IMR-90 (cell line): ENCODE results near the gene TRABD2A. TPM values are rescaled to one million over a fixed set of nuclear protein-coding genes. Genes with fewer than 3 reads are reported as not detected.

Source experiments
- ATAC-seq: fragments of 200-7000 bp; cut with Tn5 transposase; 2 replicates; pipeline ENCODE4 v1.9.1; 2020; ENCODE audit warnings: low read depth, mild to moderate bottlenecking, moderate library complexity
- BruUV-seq: library from RNA; stranded (reverse); fragments of 400-500 nt; replicated peaks from 2 replicates; lab custom pipeline; 2021; lab: Mats Ljungman, UMichigan
- CTCF ChIA-PET: fragments of 300-600 bp; formaldehyde crosslinking; extraction: SDS; loops from one replicate; lab custom pipeline; 2021; ENCODE audit warnings: antibody characterized with exemption; lab: Yijun Ruan, JAX
- POLR2A ChIA-PET: fragments of 300-600 bp; sonication (Branson Sonifier 250); formaldehyde crosslinking; loops from one replicate; lab custom pipeline; 2022; ENCODE audit warnings: antibody characterized with exemption; ENCODE audit not compliant: unreplicated experiment; lab: Charles Lee
- DNase-seq: peaks from one replicate; pipeline ENCODE4 v3.0.0; 2013
- H2AFZ ChIP-seq: replicated peaks from 2 replicates; pipeline ENCODE3; 2013; ENCODE audit warnings: low read length, mild to moderate bottlenecking; ENCODE audit not compliant: poor library complexity
- H2AK5ac ChIP-seq: 2 replicates; pipeline ENCODE4 v1.6.1; 2013; ENCODE audit warnings: low read depth, low read length, inconsistent platforms
- H2AK9ac ChIP-seq: replicated peaks from 2 replicates; pipeline ENCODE3; 2013; ENCODE audit warnings: mild to moderate bottlenecking, low read depth, low read length, moderate library complexity; ENCODE audit not compliant: poor library complexity
- H2BK120ac ChIP-seq: 2 replicates; pipeline ENCODE4 v1.6.1; 2013; ENCODE audit warnings: low read depth, low read length, inconsistent platforms
- H2BK15ac ChIP-seq: 3 replicates; pipeline ENCODE4 v1.6.1; 2013; ENCODE audit warnings: low read depth, low read length, inconsistent platforms
- H2BK20ac ChIP-seq: 2 replicates; pipeline ENCODE4 v1.6.1; 2013; ENCODE audit warnings: low read depth, mild to moderate bottlenecking, inconsistent platforms, low read length, moderate library complexity
- H2BK5ac ChIP-seq: 2 replicates; pipeline ENCODE4 v1.6.1; 2013; ENCODE audit warnings: mild to moderate bottlenecking, low read depth, low read length, inconsistent platforms; ENCODE audit not compliant: poor library complexity, severe bottlenecking
- H3K14ac ChIP-seq: replicated peaks from 2 replicates; pipeline ENCODE4 v1.6.1; 2013; ENCODE audit warnings: low read depth, low read length, inconsistent platforms
- H3K18ac ChIP-seq: 2 replicates; pipeline ENCODE4 v1.6.1; 2013; ENCODE audit warnings: low read depth, low read length, control low read depth
- H3K23ac ChIP-seq: 2 replicates; pipeline ENCODE4 v1.6.1; 2013; ENCODE audit warnings: low read depth, low read length, inconsistent platforms
- H3K27ac ChIP-seq: 2 replicates; pipeline ENCODE4 v1.5.1; 2013; ENCODE audit warnings: mild to moderate bottlenecking, control low read depth, low read length; ENCODE audit not compliant: insufficient read depth
- H3K27me3 ChIP-seq: 2 replicates; pipeline ENCODE4 v1.6.1; 2013; ENCODE audit warnings: low read length; ENCODE audit not compliant: control insufficient read depth, insufficient read depth
- H3K36me3 ChIP-seq: 2 replicates; pipeline ENCODE4 v1.6.1; 2013; ENCODE audit warnings: low read length, mixed read lengths; ENCODE audit not compliant: control insufficient read depth, insufficient read depth
- H3K4ac ChIP-seq: 2 replicates; pipeline ENCODE4 v1.6.1; 2013; ENCODE audit warnings: low read depth, low read length, inconsistent platforms
- H3K4me1 ChIP-seq: 2 replicates; pipeline ENCODE4 v1.6.1; 2013; ENCODE audit warnings: low read length, mixed read lengths; ENCODE audit not compliant: control insufficient read depth, insufficient read depth
- H3K4me2 ChIP-seq: 2 replicates; pipeline ENCODE4 v1.6.1; 2013; ENCODE audit warnings: low read depth, mild to moderate bottlenecking, control low read depth, low read length, moderate library complexity
- H3K4me3 ChIP-seq: 2 replicates; pipeline ENCODE4 v1.5.1; 2013; ENCODE audit warnings: low read depth, mild to moderate bottlenecking, control low read depth, low read length, moderate library complexity; ENCODE audit not compliant: insufficient read depth
- H3K56ac ChIP-seq: 2 replicates; pipeline ENCODE4 v1.6.1; 2013; ENCODE audit warnings: low read length, inconsistent platforms; ENCODE audit not compliant: insufficient read depth; ENCODE audit errors: extremely low read depth
- H3K79me1 ChIP-seq, 2 experiments: 2 replicates each; pipeline ENCODE4 v1.6.1; 2013; ENCODE audit warnings: low read length in 2 of 2, inconsistent platforms in 1 of 2, low read depth in 1 of 2
- H3K9ac ChIP-seq: 2 replicates; pipeline ENCODE4 v1.6.1; 2013; ENCODE audit warnings: low read depth, low read length, control low read depth
- H3K9me1 ChIP-seq: 2 replicates; pipeline ENCODE4 v1.6.1; 2013; ENCODE audit warnings: low read length, inconsistent platforms; ENCODE audit not compliant: insufficient read depth
- H3K9me3 ChIP-seq: 2 replicates; pipeline ENCODE4 v1.6.1; 2013; ENCODE audit warnings: low read length; ENCODE audit not compliant: control insufficient read depth, insufficient read depth
- H4K20me1 ChIP-seq: 2 replicates; pipeline ENCODE4 v1.6.1; 2013; ENCODE audit warnings: low read length, inconsistent platforms; ENCODE audit not compliant: insufficient read depth
- H4K5ac ChIP-seq: 2 replicates; pipeline ENCODE4 v1.6.1; 2013; ENCODE audit warnings: mild to moderate bottlenecking, low read depth, low read length, control low read depth
- H4K8ac ChIP-seq, 2 experiments: 2 replicates each; pipeline ENCODE4 v1.6.1; 2013; ENCODE audit warnings: low read depth in 2 of 2, low read length in 2 of 2, control low read depth in 1 of 2, inconsistent platforms in 1 of 2
- H4K91ac ChIP-seq: 2 replicates; pipeline ENCODE4 v1.6.1; 2013; ENCODE audit warnings: low read depth, low read length, inconsistent platforms; ENCODE audit not compliant: insufficient read depth
- CTCF ChIP-seq: conservative IDR thresholded peaks from 2 replicates; pipeline ENCODE4 v1.5.1; 2012; ENCODE audit warnings: mild to moderate bottlenecking, low read depth, low read length, improper control_type of control experiment
- MXI1 ChIP-seq: IDR thresholded peaks from 2 replicates; pipeline ENCODE4 v1.6.1; 2012; ENCODE audit warnings: low read depth, mild to moderate bottlenecking, low read length, moderate library complexity, borderline replicate concordance
- NFE2L2 ChIP-seq: fragments of 150-350 bp; IDR thresholded peaks from 2 replicates; pipeline ENCODE4 v1.6.1; 2016; ENCODE audit warnings: low read depth, mild to moderate bottlenecking, low read length
- RCOR1 ChIP-seq: IDR thresholded peaks from 2 replicates; pipeline ENCODE4 v1.6.1; 2012; ENCODE audit warnings: mild to moderate bottlenecking, low read length, improper control_type of control experiment; ENCODE audit not compliant: insufficient replicate concordance
- dilution Hi-C: fragments of 300-500 bp; cut with HindIII; formaldehyde crosslinking; loops from one replicate; pipeline ENCODE4 v1.14.3; 2018; ENCODE audit warnings: low sequenced_read_pairs; ENCODE audit not compliant: unreplicated experiment
- in situ Hi-C: fragments of 300-500 bp; cut with MboI; formaldehyde crosslinking; loops from 3 replicates; pipeline ENCODE4 v1.14.3; 2019; ENCODE audit warnings: low sequenced_read_pairs, inconsistent platforms, mixed read lengths
- intact Hi-C: fragments of 100-400 bp; cut with micrococcal nuclease; formaldehyde crosslinking; loops from 2 replicates; pipeline ENCODE4 v1.10.0; 2022
- polyA plus RNA-seq, 3 experiments: library from polyadenylated mRNA; depleted of rRNA; stranded (reverse); fragments of >200 nt; gene quantifications; 2 replicates each; pipeline ENCODE4 v1.2.3, GENCODE V29; 2012; ENCODE audit warnings: low replicate concordance in 1 of 3
- total RNA-seq: library from RNA; depleted of rRNA; stranded (reverse); fragments of >200 nt; gene quantifications from 2 replicates; pipeline ENCODE4 v1.2.3, GENCODE V29; 2012

Gene TRABD2A
- total and polyA plus RNA-seq, 2 of the 4 experiments (the other 2 are of a cell fraction), result 17.6 to 20.3 TPM

GRCh38 chr2:84884449-84884848 lies 3.6 kb upstream of the TRABD2A start:
- H2BK20ac ChIP-seq, result peak overlapping the region; percentile 41; the same call in 1 of the 2 replicates

More at GRCh38 chr2:84884449-84884848, 3.6 kb upstream of the TRABD2A start:
- H3K27ac ChIP-seq, result no peak overlapping the region
- H3K36me3 ChIP-seq, result no peaks in the 10 kb centered on the region
- H3K14ac ChIP-seq, result peak overlapping the region; percentile 65
- H2AK9ac ChIP-seq, result peak overlapping the region; percentile 15
- no peak overlapping the region for H2AFZ ChIP-seq
- TF ChIP-seq NFE2L2 (no peak), MXI1 (no peak), CTCF (no peak), RCOR1 (no peak)
- H2BK15ac ChIP-seq, result peak overlapping the region; percentile 93; the same call in 2 of the 3 replicates
- DNase-seq, result no peak
- H2BK5ac ChIP-seq, result peak overlapping the region; percentile 1
- H3K18ac ChIP-seq, result no peak overlapping the region; the same call in 1 of the 2 replicates
- intact Hi-C loops (no loop called here), dilution Hi-C loops (no loop called here), in situ Hi-C loops (loop anchor here (5.0 kb wide), 1 partner anchor 392 kb away; no protein-coding TSS in a partner anchor)
- H3K4ac ChIP-seq, result peak overlapping the region; percentile 25; the same call in 1 of the 2 replicates
- H4K5ac ChIP-seq, result no peak overlapping the region
- H2AK5ac ChIP-seq, result peak overlapping the region; percentile 52; the same call in 1 of the 2 replicates
- no peaks in the 10 kb centered on the region for H3K27me3 ChIP-seq
- H3K23ac ChIP-seq, result peak overlapping the region; percentile 17; the same call in 1 of the 2 replicates
- H3K9me3 ChIP-seq, result no peaks in the 10 kb centered on the region
- H3K4me3 ChIP-seq, result no peak overlapping the region
- POLR2A ChIA-PET, result no interaction called here
- H4K20me1 ChIP-seq, result no peaks in the 10 kb centered on the region
- H3K4me2 ChIP-seq, result no peak overlapping the region
- no peak overlapping the region for H3K56ac ChIP-seq
- H4K8ac ChIP-seq, result no peak overlapping the region; a peak in 1 of 4 replicates
- H3K9ac ChIP-seq, result no peak overlapping the region
- H4K91ac ChIP-seq, result 0 out of 2 replicates have a peak overlapping the region, but pooled peaks have one; percentile 10
- ATAC-seq, result no peak
- CTCF ChIA-PET, result no interaction called here
- peaks cover 11% of the 10 kb centered on the region; the same call in 1 of the 2 replicates for H3K9me1 ChIP-seq
- H2BK120ac ChIP-seq, result peak overlapping the region; percentile 9
- no TSS peak for BruUV-seq
- peaks cover 5 to 18% of the 10 kb centered on the region in 2 experiments; a peak in 3 of 4 replicates for H3K79me1 ChIP-seq
- H3K4me1 ChIP-seq, result peaks cover 15% of the 10 kb centered on the region
